Measurements from ENCODE around the gene SMIM10L2A. TPM values are rescaled to one million over a fixed set of nuclear protein-coding genes. Genes with fewer than 3 reads are reported as not detected.

Gene SMIM10L2A
- total and polyA plus RNA-seq, 4 donors: 11.0 to 47.0 (median 28.0) TPM

Small RNAs within 50 kb of the gene (small RNA-seq; reads per million reads assigned to genes)
- gene RNA5SP515 (ENCODE audit: low replicate concordance): not detected

Other genes with a start within 250 kb of the SMIM10L2A start
- not detected for gene ETDA, start 169.9 kb upstream of the SMIM10L2A start, total RNA-seq
- gene ETDA, start 169.9 kb upstream of the SMIM10L2A start, polyA plus RNA-seq (ENCODE audit: insufficient read length in 2 of 2): not detected
- gene ETDC, start 112.5 kb upstream of the SMIM10L2A start, total RNA-seq: not detected
- not detected for gene ETDC, start 112.5 kb upstream of the SMIM10L2A start, polyA plus RNA-seq (ENCODE audit: insufficient read length in 2 of 2)
- 10 to 100 TPM; 13.6 to 14.8 TPM for gene ZNF75D, start 77.8 kb upstream of the SMIM10L2A start, total RNA-seq
- gene ZNF75D, start 77.8 kb upstream of the SMIM10L2A start, polyA plus RNA-seq (ENCODE audit: insufficient read length in 2 of 2): 10 to 100 TPM; 11.9 TPM
- gene ZNF449, start 77.1 kb upstream of the SMIM10L2A start, total RNA-seq: 10 to 100 TPM; 17.0 to 19.1 TPM
- gene ZNF449, start 77.1 kb upstream of the SMIM10L2A start, polyA plus RNA-seq (ENCODE audit: insufficient read length in 2 of 2): 10 to 100 TPM in 1 of 2 donors, 1 to 10 TPM in 1; 9.2 to 11.6 TPM
- gene INTS6L, start 98.7 kb downstream of the SMIM10L2A start, total RNA-seq: 10 to 100 TPM; 19.5 to 20.7 TPM
- gene INTS6L, start 98.7 kb downstream of the SMIM10L2A start, polyA plus RNA-seq (ENCODE audit: insufficient read length in 2 of 2): 10 to 100 TPM; 25.0 to 25.1 TPM